ENCODE measurements around the gene SLC52A1. TPM values are rescaled to one million over a fixed set of nuclear protein-coding genes. Genes with fewer than 3 reads are reported as not detected.
"Not testable (repeated sequence)": the region's sequence is repeated elsewhere in the genome, so short reads cannot be mapped to it uniquely, and the experiment has no call there.

Gene SLC52A1
- under 1 TPM; 0.23 to 0.46 TPM for total RNA-seq

DNA sequence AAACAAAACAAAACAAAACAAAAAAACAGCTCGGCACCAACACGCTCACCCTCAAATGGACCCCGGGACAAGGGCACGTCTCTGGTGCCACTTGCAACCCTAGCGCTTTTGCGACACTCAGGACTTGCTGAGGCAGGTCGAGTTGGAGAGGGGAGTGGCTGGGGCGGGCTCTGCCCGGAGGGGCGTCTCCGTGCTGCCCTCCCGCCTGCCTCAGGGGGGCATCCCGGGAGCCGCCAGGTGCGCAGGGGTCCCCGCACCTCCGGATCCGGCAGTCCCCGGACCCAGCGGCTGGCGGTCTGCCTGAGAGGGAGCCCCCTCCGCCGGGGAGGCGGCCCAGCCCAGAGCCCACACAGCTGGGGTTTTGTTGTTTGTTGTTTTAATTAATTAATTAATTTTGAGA is at the start of gene SLC52A1:
SLC52A1 (minus strand) TSS at position 112 of the 400 bp plus-strand sequence. CDS start 820 bp downstream, outside the sequence.
- no peak for ATAC-seq (replicated peaks in 1 of 2)
- Mint-ChIP-seq H3K4me3 (peak within 1 kb of the TSS in 1 of 2 donors; percentile 20), H3K36me3 (ENCODE audit: insufficient read depth in 2 of 2) (no peaks in the 10 kb centered on the region), H3K27me3 (ENCODE audit: low read depth) (peaks cover 5% of the 10 kb centered on the region), H3K9me3 (no peaks in the 10 kb centered on the region), H3K27ac (no peak within 1 kb of the TSS), H3K4me1 (ENCODE audit: low read depth) (peaks cover 18% of the 10 kb centered on the region)
- DNase-seq, result no peak

DNA sequence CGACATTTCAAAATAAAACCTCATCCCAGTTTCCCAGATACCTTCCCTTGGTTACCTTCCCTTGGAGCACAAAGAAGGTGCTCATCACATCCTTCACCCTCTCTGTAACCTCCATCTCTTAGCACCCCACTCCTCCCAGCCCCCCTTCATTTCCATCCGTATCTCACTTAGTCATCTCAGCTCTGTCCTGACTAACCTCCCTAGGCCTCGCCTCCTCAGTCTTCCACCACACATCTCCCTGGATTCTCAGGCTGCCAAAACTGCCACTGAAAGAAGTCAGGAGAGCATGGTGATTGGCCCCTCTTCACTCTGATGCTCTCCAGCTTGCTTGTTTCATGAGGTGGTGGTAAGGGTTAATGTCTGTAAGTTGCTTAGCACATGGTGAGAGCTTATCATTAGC is 45.4 kb upstream of the SLC52A1 start:
- ATAC-seq (replicated peaks in 1 of 2), result no peak
- Mint-ChIP-seq H3K27me3 (ENCODE audit: low read depth) (no peaks in the 10 kb centered on the region), H3K9me3 (peaks cover 3 to 6% of the 10 kb centered on the region in 2 donors), H3K27ac (no peak overlapping the region), H3K4me3 (no peak overlapping the region), H3K36me3 (ENCODE audit: insufficient read depth in 2 of 2) (peaks cover 14 to 33% of the 10 kb centered on the region in 2 donors), H3K4me1 (ENCODE audit: low read depth) (peaks cover 34% of the 10 kb centered on the region)
- DNase-seq, result no peak

DNA sequence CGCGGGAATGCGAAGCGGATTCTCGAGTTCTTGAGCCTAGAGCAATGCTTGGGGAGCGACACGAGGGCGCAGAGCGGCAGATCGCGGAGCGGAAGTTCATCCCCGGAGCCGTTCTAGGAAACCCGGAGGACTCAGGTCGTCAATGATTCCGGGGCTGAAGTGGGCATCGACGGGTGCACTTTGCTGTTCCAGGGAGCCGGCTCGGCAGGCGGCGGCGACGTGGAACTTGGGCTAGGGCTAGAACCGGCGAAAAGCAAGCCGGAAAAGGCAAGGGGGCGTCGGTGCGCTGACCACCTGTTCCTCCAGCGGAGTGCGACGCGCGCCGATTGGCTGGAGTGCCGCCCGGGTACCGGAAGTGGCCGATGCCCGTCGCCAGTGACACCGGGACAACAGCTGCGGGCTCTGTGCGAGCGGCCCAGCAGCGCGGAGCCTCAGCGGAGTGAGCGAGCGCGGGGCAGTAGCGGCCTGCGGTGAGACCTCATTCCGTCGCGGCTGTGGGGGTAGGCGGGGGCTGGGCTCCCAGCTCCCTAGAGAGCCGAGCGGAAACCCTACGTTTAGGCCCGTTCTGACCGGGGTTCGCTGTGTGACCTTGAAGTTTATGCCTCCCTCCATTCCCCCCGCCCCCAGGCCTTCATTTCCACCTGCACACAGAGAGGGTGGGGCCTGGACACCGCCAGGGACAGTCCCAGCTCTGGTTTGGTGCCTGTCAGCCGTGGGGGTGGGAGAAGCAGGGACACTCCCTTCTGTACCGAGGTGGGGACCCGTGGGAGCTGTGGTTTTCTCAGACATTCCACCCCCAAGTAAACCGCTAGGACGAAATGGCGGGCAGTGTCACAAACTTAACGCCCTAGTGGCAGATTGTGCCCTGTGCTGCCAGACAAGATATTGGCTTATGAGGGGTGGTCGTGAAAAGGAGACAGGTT is 43.1 kb upstream of the SLC52A1 start, which contains the start of gene ZFP3:
ZFP3 (plus strand) TSS at position 362 of the 923 bp plus-strand sequence. CDS start 13,038 bp downstream, outside the sequence.
- peaks cover 8 to 18% of the 10 kb centered on the region in 2 donors for H3K36me3 Mint-ChIP-seq (ENCODE audit: insufficient read depth in 2 of 2)
- H3K27ac Mint-ChIP-seq, result peak within 1 kb of the TSS; percentile 38
- peak within 1 kb of the TSS; percentile 71 to 92 for H3K4me3 Mint-ChIP-seq
- H3K27me3 Mint-ChIP-seq (ENCODE audit: low read depth), result no peaks in the 10 kb centered on the region
- no peaks in the 10 kb centered on the region for H3K9me3 Mint-ChIP-seq
- H3K4me1 Mint-ChIP-seq (ENCODE audit: low read depth), result peaks cover 34% of the 10 kb centered on the region
- ATAC-seq (replicated peaks in 1 of 2), result peak; percentile 94 to 98
- peak; percentile 89 to 91 for DNase-seq

DNA sequence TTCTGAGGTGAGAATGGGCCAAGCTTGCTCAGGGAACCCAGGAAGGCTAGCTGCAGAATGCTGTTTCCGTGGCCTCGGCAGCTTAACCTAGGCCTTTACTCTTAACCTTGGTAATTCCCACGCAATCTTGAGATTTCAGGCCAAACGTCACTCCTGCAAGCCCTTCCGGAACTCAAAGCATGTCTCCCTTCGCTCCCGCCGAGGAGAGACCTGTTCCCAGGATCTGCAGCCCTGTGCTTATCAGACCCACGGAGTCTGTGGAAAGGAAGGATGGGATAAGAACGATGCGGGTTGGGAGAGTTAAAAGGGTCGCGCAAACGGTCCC is 42.5 kb upstream of the SLC52A1 start:
- peak overlapping the region; percentile 71 to 92 for H3K4me3 Mint-ChIP-seq
- peaks cover 34% of the 10 kb centered on the region for H3K4me1 Mint-ChIP-seq (ENCODE audit: low read depth)
- H3K27ac Mint-ChIP-seq, result peak overlapping the region; percentile 38
- DNase-seq (no peak), ATAC-seq (replicated peaks in 1 of 2) (peak in 1 of 2 donors; percentile 0)
- peaks cover 5 to 17% of the 10 kb centered on the region in 2 donors for H3K36me3 Mint-ChIP-seq (ENCODE audit: insufficient read depth in 2 of 2)
- H3K27me3 Mint-ChIP-seq (ENCODE audit: low read depth), result no peaks in the 10 kb centered on the region
- no peaks in the 10 kb centered on the region for H3K9me3 Mint-ChIP-seq

DNA sequence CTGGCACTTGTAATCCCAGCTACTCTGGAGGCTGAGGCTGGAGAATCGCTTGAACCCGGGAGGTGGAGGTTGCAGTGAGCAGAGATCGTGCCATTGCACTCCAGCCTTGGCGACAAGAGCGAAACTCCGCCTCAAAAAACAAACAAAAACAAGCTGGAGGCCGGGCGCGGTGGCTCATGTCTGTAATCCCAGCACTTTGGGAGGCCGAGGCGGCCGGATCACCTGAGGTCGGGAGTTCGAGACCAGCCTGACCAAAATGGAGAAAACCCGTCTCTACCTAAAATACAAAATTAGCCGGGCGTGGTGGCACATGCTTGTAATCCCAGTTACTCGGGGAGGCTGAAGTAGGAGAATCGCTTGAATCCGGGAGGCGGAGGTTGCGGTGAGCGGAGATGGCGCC is 42.0 kb upstream of the SLC52A1 start:
- not testable (repeated sequence) for ATAC-seq (replicated peaks in 1 of 2); DNase-seq; H3K27ac Mint-ChIP-seq; H3K9me3 Mint-ChIP-seq; H3K27me3 Mint-ChIP-seq (ENCODE audit: low read depth)
- Mint-ChIP-seq H3K36me3 (ENCODE audit: insufficient read depth in 2 of 2) (peaks cover 5 to 16% of the 10 kb centered on the region in 2 donors), H3K4me3 (peak overlapping the region; percentile 71 to 92), H3K4me1 (ENCODE audit: low read depth) (peaks cover 34% of the 10 kb centered on the region)

DNA sequence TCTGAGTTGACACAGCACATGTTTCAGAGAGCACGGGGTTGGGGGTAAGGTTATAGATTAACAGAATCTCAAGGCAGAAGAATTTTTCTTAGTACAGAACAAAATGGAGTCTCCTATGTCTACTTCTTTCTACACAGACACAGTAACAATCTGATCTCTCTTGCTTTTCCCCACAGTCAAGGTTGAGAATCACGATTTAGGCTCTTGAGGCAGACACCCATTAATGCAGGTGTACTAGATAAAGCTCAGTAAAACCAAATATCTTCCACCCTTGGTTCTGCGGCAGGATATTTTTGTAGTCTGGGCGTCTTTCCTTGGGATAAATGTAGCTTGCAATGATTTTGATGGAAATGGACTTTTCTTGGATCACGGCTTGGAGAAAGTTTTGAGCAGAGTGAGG is 40.2 kb upstream of the SLC52A1 start:
- not testable (repeated sequence) for H3K27me3 Mint-ChIP-seq (ENCODE audit: low read depth); H3K4me3 Mint-ChIP-seq; H3K36me3 Mint-ChIP-seq (ENCODE audit: insufficient read depth in 2 of 2); ATAC-seq (replicated peaks in 1 of 2); H3K27ac Mint-ChIP-seq; H3K9me3 Mint-ChIP-seq; DNase-seq
- H3K4me1 Mint-ChIP-seq (ENCODE audit: low read depth), result peaks cover 27% of the 10 kb centered on the region

DNA sequence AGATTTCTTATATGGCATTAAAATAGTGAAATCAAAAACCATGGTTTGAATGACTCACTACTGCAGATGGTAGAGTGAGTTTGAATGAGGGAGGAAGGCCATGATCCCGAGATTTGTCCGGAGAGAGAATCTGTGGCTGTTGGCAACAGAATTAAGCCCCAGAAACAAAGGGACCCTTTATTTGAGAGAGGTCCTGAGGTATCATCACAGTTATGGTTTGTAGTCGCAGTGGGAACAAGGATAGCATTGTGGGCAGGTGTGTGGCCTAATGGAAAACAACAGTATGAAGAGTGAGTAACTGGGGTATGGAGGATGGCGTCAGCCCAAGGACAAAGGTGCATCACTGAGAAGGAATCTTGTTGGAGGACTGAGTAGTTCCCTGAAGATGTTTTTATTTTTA is 34.5 kb upstream of the SLC52A1 start:
- DNase-seq (no peak), ATAC-seq (replicated peaks in 1 of 2) (no peak)
- Mint-ChIP-seq H3K27ac (no peak overlapping the region), H3K4me3 (no peak overlapping the region), H3K36me3 (ENCODE audit: insufficient read depth in 2 of 2) (no peaks in the 10 kb centered on the region), H3K9me3 (no peaks in the 10 kb centered on the region), H3K4me1 (ENCODE audit: low read depth) (no peaks in the 10 kb centered on the region), H3K27me3 (ENCODE audit: low read depth) (no peaks in the 10 kb centered on the region)

DNA sequence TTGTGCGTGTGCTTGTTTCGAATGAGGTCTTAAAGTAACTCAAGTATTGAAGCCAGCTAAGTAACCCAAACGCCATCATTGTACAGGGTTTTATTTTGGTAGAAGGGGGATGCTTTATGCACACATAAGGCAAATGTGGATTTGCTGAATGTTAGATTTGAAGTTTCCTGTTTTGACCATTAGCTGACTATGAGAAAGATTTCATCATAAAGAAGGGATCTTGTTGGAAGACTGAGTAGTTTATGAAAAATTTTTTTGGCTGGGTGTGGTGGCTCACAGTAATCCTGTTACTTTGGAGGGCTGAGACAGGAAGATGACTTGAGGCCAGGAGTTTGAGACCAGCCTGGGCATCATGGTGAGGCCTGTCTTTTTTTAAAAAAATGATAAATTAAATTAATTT is 33.0 kb upstream of the SLC52A1 start:
- H3K27me3 Mint-ChIP-seq (ENCODE audit: low read depth), result no peaks in the 10 kb centered on the region
- no peak overlapping the region for H3K27ac Mint-ChIP-seq
- H3K9me3 Mint-ChIP-seq, result no peaks in the 10 kb centered on the region
- no peaks in the 10 kb centered on the region for H3K36me3 Mint-ChIP-seq (ENCODE audit: insufficient read depth in 2 of 2)
- ATAC-seq (replicated peaks in 1 of 2) (no peak), DNase-seq (no peak)
- H3K4me3 Mint-ChIP-seq, result no peak overlapping the region
- H3K4me1 Mint-ChIP-seq (ENCODE audit: low read depth), result no peaks in the 10 kb centered on the region

DNA sequence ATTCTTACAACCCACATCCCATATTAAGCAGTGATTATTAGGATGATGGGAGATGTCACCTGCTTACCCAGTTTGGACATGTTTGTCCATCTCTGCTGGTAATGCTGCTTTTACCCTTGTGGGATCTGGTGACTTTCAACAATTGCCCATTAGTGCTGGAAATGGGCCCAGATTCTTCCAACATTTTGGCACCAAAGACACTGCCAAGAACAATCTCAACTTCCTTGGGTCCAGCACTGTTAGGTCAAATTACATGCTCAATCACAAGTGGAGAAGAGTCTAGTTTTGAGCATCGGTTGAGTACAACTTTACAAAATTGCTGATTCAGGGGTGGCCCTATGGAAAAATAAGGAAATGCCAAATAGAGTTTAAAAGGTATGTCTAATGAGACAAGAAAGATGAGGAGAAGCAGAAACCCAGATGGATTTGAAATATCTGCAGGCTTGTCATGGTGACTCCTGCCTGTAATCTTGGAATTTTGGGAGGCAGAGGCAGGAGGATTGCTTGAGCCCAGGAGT is 30.1 kb upstream of the SLC52A1 start:
- ATAC-seq (replicated peaks in 1 of 2) (no peak), DNase-seq (no peak)
- Mint-ChIP-seq H3K27me3 (ENCODE audit: low read depth) (no peaks in the 10 kb centered on the region), H3K27ac (no peak overlapping the region), H3K4me1 (ENCODE audit: low read depth) (no peaks in the 10 kb centered on the region), H3K36me3 (ENCODE audit: insufficient read depth in 2 of 2) (no peaks in the 10 kb centered on the region), H3K9me3 (no peaks in the 10 kb centered on the region), H3K4me3 (no peak overlapping the region)

DNA sequence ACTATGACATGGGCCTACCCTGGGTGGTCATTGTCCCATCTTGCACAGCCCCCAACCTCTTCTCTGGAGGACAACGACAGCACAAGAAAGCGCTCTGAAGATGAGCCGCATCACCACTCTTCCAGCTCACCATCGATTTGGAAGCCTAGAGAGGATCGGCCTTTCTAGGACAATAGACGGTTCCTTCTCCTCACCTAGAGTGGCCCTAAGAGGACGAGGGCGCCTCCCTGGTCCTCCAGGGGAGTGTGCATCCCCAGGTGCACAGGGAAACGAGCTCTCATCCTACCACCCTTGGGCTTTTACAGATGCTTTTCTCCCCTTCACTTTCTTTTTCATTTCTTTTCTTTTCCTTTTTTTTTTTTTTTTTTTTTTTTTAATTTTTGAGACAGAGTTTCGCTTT is 20.3 kb upstream of the SLC52A1 start:
- ATAC-seq (replicated peaks in 1 of 2) (no peak), DNase-seq (no peak)
- H3K27me3 Mint-ChIP-seq (ENCODE audit: low read depth), result no peaks in the 10 kb centered on the region
- H3K9me3 Mint-ChIP-seq, result no peaks in the 10 kb centered on the region
- no peak overlapping the region for H3K4me3 Mint-ChIP-seq
- no peak overlapping the region for H3K27ac Mint-ChIP-seq
- no peaks in the 10 kb centered on the region for H3K36me3 Mint-ChIP-seq (ENCODE audit: insufficient read depth in 2 of 2)
- no peaks in the 10 kb centered on the region for H3K4me1 Mint-ChIP-seq (ENCODE audit: low read depth)

DNA sequence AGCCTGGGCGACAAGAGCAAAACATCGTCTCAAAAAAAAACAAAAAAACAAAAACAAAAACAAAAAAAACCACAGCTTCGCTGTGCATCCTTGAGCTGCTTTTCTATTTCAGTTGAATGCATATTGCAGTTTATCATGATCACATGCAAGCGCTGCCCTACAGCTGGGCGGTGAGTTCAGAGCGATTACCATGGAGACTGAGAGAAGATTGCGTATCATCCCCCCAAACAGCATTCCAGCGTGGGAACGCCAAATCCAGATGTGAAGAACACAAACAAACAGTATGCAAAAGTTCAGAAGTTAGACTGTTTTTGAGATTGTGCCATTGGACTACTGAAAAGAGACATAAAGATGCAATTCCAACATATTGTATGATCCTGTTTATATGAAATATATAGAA is 15.1 kb upstream of the SLC52A1 start:
- Mint-ChIP-seq H3K27ac (no peak overlapping the region), H3K4me1 (ENCODE audit: low read depth) (peaks cover 33% of the 10 kb centered on the region), H3K27me3 (ENCODE audit: low read depth) (no peaks in the 10 kb centered on the region), H3K4me3 (no peak overlapping the region), H3K9me3 (no peaks in the 10 kb centered on the region), H3K36me3 (ENCODE audit: insufficient read depth in 2 of 2) (no peaks in the 10 kb centered on the region)
- no peak for ATAC-seq (replicated peaks in 1 of 2)
- no peak for DNase-seq

DNA sequence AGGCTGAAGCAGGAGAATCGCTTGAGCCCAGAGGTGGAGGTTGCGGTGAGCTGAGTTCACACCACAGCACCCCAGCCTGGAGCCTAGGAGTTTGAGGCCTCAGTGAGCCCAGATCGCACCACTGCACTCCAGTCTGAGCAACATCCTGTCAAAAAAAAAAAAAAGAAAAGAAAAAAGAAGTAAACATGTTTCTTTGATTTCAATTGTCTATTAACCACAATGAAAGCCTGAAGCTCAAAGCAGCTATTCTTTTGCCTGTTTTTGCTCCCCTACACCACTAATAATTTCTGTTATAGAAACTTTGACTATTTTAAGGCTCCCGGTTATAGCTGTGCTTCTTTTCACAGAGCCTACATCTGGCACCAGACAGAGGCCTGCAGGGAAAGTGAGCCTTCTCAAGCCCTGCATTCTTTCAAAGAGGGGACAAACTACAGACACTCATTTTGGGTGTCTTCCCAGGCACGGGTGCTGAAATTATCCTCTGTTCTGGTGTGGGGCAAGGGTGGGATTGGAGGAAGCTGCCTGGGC is 14.2 kb upstream of the SLC52A1 start:
- Mint-ChIP-seq H3K4me1 (ENCODE audit: low read depth) (peaks cover 35% of the 10 kb centered on the region), H3K27me3 (ENCODE audit: low read depth) (no peaks in the 10 kb centered on the region), H3K4me3 (peak overlapping the region in 1 of 2 donors; percentile 32), H3K36me3 (ENCODE audit: insufficient read depth in 2 of 2) (no peaks in the 10 kb centered on the region), H3K27ac (peak overlapping the region; percentile 75), H3K9me3 (no peaks in the 10 kb centered on the region)
- ATAC-seq (replicated peaks in 1 of 2) (peak; percentile 72 to 88), DNase-seq (peak; percentile 28 to 30)

DNA sequence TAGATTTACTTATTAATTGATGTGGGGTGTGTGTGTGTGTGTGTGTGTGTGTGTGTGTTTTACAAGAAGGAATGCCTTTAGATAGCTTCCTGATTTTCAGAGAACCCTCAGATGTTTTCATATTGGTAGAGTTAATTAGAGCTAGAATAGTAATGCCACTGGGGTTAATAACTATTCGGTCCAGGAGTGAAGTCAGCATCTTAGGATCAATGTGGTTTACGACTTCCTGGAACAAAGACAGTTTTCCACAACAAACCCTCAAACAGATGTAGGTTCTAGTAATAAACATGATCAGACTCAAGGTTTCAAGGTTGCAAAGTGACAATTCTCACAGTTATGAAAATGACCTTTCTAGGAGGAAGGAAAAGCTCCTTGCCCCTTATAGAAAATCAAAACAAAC is 12.2 kb upstream of the SLC52A1 start:
- Mint-ChIP-seq H3K4me3 (peak overlapping the region in 1 of 2 donors; percentile 60), H3K27me3 (ENCODE audit: low read depth) (no peaks in the 10 kb centered on the region), H3K9me3 (peaks cover 2 to 4% of the 10 kb centered on the region in 2 donors), H3K4me1 (ENCODE audit: low read depth) (peaks cover 41% of the 10 kb centered on the region), H3K27ac (peak overlapping the region; percentile 73), H3K36me3 (ENCODE audit: insufficient read depth in 2 of 2) (peaks cover 2% of the 10 kb centered on the region in 2 donors)
- ATAC-seq (replicated peaks in 1 of 2) (no peak), DNase-seq (no peak)

Measured in activated T-cell treated with anti-CD3 and anti-CD28 coated beads, Interleukin-2, amount 50 U/mL, for 72 hours (primary cell).